ENCODE results near the gene NTN3.
A peak's percentile ranks its signal among the peaks of the same experiment; 100 is the strongest.

Gene NTN3

DNA sequence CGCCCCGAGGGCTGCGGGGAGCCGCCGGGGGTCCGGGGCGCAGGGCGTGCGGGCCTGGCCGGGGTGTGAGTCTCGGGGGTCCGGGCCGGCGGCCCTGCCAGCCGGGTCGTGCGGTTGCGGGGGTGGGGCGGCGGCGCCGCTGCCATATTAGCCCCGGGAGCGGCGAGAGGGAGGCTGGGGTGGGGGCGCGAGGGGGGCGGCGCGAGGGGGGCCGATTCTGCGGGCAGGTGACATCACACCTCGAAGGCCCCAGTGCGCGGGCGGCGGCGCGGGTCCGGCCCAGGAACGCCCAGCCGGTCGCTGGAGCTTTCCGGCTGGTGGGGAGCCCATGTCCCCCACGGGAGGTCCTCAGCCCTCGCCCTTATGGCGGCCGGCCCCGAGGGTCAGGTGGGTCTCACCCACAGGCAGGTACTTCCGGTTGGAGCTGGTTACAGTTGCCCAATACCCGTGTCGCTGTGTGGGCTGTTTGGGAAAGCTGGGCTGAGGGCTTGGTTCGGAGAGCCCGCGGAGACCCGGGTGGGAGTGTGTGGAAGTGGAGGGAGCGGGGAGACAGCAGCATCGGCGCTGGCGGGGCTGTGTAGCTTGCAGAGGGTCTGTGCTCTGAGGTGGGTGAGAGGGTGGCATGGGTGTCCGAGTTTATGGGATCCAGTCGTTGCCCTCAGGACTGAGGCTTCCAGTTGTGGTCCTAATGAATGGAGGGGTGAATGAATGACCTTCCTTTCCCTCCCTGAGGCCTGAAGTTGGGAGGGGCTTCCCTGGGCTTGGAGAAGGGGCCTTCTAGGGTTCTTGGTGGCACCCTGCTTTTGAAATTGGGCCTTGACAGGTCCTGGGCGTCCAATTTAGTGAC lies 43.5 kb downstream of the NTN3 start:
- no peak for DNase-seq (ENCODE audit: low read depth)

DNA sequence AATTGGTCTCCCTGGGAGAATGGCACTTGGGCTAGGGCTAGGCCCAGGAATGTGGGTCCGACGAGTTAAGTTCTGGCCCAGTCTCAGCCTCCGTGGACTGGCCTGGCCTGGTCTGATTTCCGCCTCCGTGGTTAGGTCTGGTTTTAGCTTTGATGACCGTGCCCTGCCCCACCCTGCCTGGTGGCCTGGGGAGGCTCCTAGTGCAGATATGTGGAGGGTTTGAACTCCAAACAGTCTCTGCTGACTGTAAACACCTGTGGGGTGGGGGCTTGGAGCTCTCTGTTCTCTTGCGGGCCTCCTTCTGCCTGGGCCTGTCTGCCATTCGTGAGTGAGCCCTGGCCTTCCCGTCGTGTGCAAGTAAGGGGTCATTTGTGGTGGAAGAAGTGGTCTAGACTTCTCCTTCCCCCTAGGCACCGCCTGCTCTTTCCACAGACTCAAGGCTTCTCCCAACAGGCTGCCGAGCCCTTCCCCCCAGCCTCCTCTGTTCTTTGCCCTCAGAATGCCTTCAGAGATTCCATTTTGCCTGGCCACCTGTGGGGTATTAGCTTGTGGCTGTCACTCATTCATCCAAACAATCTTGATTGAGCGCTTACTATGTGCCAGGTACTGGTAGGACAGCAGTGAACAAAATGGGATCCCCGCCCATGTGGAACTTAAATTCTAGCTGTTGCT lies 44.2 kb downstream of the NTN3 start:
- DNase-seq (ENCODE audit: low read depth), result no peak

DNA sequence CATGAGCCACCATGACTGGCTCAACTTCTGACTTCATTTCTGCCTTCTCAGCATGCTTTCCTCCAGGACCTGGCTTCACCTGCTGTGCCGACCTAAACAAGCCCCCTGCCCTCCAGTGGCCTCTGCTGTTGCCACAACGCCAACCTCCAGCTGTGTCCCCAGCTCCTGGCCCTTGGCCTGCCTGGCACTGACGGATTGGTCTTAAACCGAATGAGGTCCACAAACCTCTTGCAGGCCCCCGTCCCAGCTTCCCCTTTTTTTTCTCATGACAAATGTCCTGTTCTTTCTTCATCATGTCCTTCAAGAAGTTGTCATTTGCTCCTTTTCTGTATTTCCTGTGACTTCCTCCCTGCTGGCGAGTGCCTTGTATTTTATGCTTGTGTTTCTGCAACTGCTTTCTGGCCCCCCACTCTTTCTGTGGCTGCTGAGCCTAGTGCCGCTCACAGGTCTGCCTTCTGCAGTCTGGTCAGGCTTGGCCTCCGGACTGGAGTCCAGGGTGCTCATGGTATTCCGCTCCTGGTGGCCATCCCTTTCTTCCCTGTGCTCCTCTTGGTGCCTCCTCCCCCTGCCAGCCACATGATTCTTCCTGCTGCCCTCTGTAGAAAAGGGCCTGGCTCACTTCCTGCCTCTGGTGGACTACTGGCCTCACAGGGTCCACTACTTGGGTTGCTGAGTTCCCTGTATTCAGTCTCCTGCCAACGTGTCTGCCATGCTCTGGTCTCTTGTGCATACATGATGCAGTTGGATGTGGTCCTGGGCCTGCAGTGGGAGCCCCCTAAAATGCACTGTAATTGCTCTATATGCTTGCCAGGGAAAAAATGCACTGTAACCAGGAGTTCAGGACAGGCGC lies 45.5 kb downstream of the NTN3 start:
- DNase-seq (ENCODE audit: low read depth), result no peak

DNA sequence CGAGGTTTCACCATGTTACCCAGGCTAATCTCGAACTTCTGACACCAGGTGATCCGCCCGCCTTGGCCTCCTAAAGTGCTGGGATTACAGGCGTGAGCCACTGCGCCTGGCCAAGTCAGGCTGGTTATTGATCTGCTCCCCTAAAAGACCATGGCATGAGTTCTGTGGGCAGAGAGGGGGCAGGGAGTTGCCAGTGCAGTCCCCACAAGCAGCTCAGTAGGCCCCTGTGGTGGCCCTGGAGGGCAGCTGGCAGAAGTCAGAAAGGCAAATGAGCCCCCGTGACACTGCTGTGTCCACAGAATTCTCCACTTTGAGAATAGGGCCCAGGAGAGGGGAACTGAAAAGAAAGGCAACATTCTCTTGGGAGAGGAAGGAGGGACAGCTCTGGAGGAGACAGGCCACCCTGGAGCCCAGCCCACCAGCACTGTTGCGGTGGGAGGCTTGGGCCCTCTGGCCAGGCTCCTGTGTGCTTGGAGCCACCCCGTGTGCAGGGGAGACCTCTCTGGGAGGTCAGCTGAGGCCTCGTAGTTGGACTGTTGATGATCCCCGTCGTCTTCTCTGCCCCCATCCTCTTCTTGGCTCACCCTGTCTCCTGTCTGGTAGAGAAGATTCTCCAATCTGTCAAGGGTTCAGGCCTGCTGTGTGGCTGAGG lies 47.0 kb downstream of the NTN3 start:
- DNase-seq (ENCODE audit: low read depth), result no peak

DNA sequence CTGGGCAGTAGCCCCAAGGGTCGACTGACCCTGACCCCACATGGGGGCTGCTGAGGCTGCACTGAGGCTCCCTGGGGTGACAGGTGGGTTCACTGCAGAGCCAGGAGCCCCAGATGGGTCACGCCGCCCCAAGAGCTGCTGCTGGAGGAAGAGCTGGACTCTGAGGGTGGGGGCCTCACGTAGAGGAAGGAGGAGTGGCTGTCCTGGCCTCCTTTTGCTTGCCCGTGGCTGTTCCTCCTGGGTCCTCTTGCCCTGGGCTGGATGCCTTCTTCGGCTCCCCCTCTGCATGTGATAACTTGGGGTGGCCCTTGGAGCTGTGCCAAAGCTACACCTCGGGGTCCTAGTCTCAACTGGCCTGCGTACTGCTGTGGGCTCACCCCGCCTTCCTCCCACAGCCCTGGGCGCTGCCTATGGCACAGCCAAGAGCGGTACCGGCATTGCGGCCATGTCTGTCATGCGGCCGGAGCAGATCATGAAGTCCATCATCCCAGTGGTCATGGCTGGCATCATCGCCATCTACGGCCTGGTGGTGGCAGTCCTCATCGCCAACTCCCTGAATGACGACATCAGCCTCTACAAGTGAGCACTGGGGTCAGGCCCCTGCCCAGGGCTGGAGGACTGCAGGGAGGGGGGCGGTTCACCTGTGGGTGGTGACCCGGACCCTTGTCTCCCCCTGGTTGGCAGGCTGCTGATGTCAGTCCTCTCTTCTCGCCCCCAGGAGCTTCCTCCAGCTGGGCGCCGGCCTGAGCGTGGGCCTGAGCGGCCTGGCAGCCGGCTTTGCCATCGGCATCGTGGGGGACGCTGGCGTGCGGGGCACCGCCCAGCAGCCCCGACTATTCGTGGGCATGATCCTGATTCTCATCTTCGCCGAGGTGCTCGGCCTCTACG lies 48.0 kb downstream of the NTN3 start:
- DNase-seq (ENCODE audit: low read depth), result no peak

DNA sequence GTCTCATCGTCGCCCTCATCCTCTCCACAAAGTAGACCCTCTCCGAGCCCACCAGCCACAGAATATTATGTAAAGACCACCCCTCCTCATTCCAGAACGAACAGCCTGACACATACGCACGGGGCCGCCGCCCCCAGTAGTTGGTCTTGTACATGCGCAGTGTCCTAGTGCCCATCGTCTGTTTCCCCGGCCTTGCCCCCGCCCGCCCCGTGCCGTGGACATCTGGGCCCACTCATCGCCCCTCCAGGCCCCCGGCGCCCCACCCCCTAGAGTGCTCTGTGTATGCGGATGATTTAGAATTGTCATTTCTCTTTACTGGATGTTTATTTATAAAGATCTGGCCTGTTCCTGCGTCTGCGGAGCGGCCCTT lies 48.6 kb downstream of the NTN3 start:
- no peak for DNase-seq (ENCODE audit: low read depth)

DNA sequence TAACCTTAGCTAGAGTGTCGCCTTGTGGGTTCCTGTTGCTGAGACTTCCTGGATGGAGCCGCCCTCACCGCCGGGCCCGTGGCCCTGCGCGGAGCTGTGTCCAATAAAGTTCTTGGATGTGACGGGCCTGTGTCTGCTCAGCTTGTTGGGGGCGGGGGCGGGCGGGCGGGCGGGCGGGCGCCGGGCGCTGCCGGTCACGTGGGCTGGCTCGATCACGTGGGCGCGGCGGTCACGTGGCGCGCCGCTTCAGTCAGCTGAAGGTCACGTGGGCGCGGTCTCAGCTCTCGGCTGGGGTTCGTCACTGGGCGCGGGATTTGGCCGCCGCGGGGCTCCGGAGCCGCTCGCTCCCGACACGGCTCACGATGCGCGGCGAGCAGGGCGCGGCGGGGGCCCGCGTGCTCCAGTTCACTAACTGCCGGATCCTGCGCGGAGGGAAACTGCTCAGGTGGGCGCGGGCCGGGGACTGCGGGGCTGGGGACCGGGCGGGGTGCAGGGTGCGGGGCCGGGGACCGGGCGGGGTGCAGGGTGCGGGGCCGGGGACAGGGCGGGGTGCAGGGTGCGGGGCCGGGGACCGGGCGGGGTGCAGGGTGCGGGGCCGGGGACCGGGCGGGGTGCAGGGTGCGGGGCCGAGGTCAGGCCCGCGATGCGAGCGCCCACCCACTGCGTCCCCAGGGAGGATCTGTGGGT lies 49.1 kb downstream of the NTN3 start, which contains the start of gene AMDHD2:
Gene AMDHD2, plus strand, starts transcription at position 275 of the 687 bp plus-strand sequence. Its CDS starts 88 bp downstream, at position 363.
- peak; percentile 88 for DNase-seq (ENCODE audit: low read depth)

DNA sequence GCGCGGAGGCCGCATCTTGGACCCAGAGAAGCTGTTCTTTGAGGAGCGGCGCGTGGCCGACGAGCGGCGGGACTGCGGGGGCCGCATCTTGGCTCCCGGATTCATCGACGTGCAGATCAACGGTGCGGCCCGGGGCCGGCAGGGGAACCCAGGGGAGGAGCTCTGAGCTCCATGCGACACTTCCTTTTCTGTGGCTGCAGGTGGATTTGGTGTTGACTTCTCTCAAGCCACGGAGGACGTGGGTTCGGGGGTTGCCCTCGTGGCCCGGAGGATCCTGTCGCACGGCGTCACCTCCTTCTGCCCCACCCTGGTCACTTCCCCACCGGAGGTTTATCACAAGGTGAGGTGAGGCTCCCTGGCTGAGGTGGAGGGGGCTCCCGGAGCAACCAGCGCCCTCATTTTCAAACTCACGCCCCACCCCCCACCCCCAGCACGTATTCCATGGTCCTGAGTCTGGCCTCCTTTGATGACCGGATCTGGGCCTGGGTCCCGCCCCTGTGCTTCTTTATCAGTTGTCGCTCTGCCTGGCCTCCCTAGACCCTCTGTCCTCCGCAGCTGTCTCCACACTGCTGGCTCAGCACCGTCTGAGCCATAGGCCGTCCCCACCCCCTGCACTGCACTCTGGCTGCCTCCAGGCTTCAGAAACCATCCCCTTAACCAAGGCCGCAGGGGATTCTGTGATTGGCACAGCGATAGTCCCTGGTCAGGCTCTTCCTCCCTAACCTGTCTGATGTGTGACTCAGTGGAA lies 49.9 kb downstream of the NTN3 start:
- DNase-seq (ENCODE audit: low read depth), result peak; percentile 27

Measured in iris pigment epithelial cell (primary cell).